ENCODE data around the gene FIP1L1.
"Not testable (repeated sequence)": the region's sequence is repeated elsewhere in the genome, so short reads cannot be mapped to it uniquely, and the experiment has no call there.

FIP1L1 gene

GRCh38 chr4:53365121-53365485 is 12.3 kb upstream of the FIP1L1 start:
- peak overlapping the region; percentile 69 for H3K4me3 ChIP-seq
- in situ Hi-C loops (cut with MboI; ENCODE audit: low sequenced_read_pairs) = loop anchor here (25.0 kb wide), 1 partner anchor 872 kb away; the partner anchor contains the start of gene PDGFRA
- no peaks in the 10 kb centered on the region for H3K9me3 ChIP-seq
- H3K27me3 ChIP-seq (ENCODE audit: low read depth) = peaks cover 13% of the 10 kb centered on the region
- peak in 1 of 2 experiments; percentile 48 for DNase-seq (ENCODE audit: low spot score in 2 of 2)
- H3K36me3 ChIP-seq (replicated peaks) = no peaks in the 10 kb centered on the region; the same call in 1 of the 2 replicates
- H3K4me1 ChIP-seq = peaks cover 8% of the 10 kb centered on the region

- Histone ChIP-seq H3K4me3 (peak within 1 kb of the TSS; percentile 69), H3K4me1 (peaks cover 8% of the 10 kb centered on the region), H3K36me3 (replicated peaks) (no peaks in the 10 kb centered on the region; the same call in 1 of the 2 replicates), H3K9me3 (no peaks in the 10 kb centered on the region), H3K27me3 (ENCODE audit: low read depth) (peaks cover 13% of the 10 kb centered on the region)
- in situ Hi-C loops (cut with MboI; ENCODE audit: low sequenced_read_pairs) = loop anchor here (25.0 kb wide), 1 partner anchor 872 kb away; the partner anchor contains the start of gene PDGFRA
- DNase-seq (ENCODE audit: low spot score in 2 of 2) = peak; percentile 95 to 97
Measured at GRCh38 chr4:53365486-53366300, 11.7 kb upstream of the FIP1L1 start, which contains the start of gene SCFD2. SCFD2 (minus strand) TSS chr4:53366061.

- no peak for DNase-seq (ENCODE audit: low spot score in 2 of 2)
- in situ Hi-C loops (cut with MboI; ENCODE audit: low sequenced_read_pairs) = loop anchor here (25.0 kb wide), 1 partner anchor 871 kb away; the partner anchor contains the start of gene PDGFRA
Measured at GRCh38 chr4:53366301-53366716, 11.1 kb upstream of the FIP1L1 start.

GRCh38 chr4:53367721-53368120 is 9.7 kb upstream of the FIP1L1 start:
- no peaks in the 10 kb centered on the region for H3K9me3 ChIP-seq
- H3K36me3 ChIP-seq (replicated peaks) = no peaks in the 10 kb centered on the region; the same call in 1 of the 2 replicates
- in situ Hi-C loops (cut with MboI; ENCODE audit: low sequenced_read_pairs) = loop anchor here (25.0 kb wide), 1 partner anchor 870 kb away; the partner anchor contains the start of gene PDGFRA
- peaks cover 6% of the 10 kb centered on the region for H3K4me1 ChIP-seq
- no peak for DNase-seq (ENCODE audit: low spot score in 2 of 2)
- H3K27me3 ChIP-seq (ENCODE audit: low read depth) = peaks cover 13% of the 10 kb centered on the region
- no peak overlapping the region for H3K4me3 ChIP-seq

More at GRCh38 chr4:53366301-53366716, 11.1 kb upstream of the FIP1L1 start:
- H3K4me3 ChIP-seq = peak overlapping the region; percentile 69
- H3K36me3 ChIP-seq (replicated peaks) = no peaks in the 10 kb centered on the region; the same call in 1 of the 2 replicates
- H3K4me1 ChIP-seq = peaks cover 8% of the 10 kb centered on the region
- H3K27me3 ChIP-seq (ENCODE audit: low read depth) = peaks cover 13% of the 10 kb centered on the region
- H3K9me3 ChIP-seq = no peaks in the 10 kb centered on the region

- H3K9me3 ChIP-seq = no peaks in the 10 kb centered on the region
- no peak overlapping the region for H3K4me3 ChIP-seq
- no peaks in the 10 kb centered on the region for H3K36me3 ChIP-seq (replicated peaks)
- in situ Hi-C loops (cut with MboI; ENCODE audit: low sequenced_read_pairs) = loop anchor here (25.0 kb wide), 1 partner anchor 866 kb away; the partner anchor contains the start of gene PDGFRA
- H3K4me1 ChIP-seq = peaks cover 3% of the 10 kb centered on the region
- H3K27me3 ChIP-seq (ENCODE audit: low read depth) = peaks cover 13% of the 10 kb centered on the region
- no peak for DNase-seq (ENCODE audit: low spot score in 2 of 2)
Measured at GRCh38 chr4:53371049-53371448, 6.4 kb upstream of the FIP1L1 start.

- Histone ChIP-seq H3K9me3 (no peaks in the 10 kb centered on the region), H3K4me1 (peaks cover 2% of the 10 kb centered on the region), H3K36me3 (replicated peaks) (no peaks in the 10 kb centered on the region), H3K27me3 (ENCODE audit: low read depth) (peaks cover 13% of the 10 kb centered on the region), H3K4me3 (no peak overlapping the region)
- in situ Hi-C loops (cut with MboI; ENCODE audit: low sequenced_read_pairs) = loop anchor here (25.0 kb wide), 1 partner anchor 865 kb away; the partner anchor contains the start of gene PDGFRA
- no peak for DNase-seq (ENCODE audit: low spot score in 2 of 2)
Measured at GRCh38 chr4:53371843-53372521, 5.5 kb upstream of the FIP1L1 start.

- H3K4me1 ChIP-seq = peaks cover 8% of the 10 kb centered on the region
- peaks cover 9% of the 10 kb centered on the region for H3K36me3 ChIP-seq (replicated peaks)
- no peak for DNase-seq (ENCODE audit: low spot score in 2 of 2)
- no peaks in the 10 kb centered on the region for H3K27me3 ChIP-seq (ENCODE audit: low read depth)
- H3K4me3 ChIP-seq = no peak overlapping the region
- no peaks in the 10 kb centered on the region for H3K9me3 ChIP-seq
- in situ Hi-C loops (cut with MboI; ENCODE audit: low sequenced_read_pairs) = loop anchor here (25.0 kb wide), 1 partner anchor 862 kb away; the partner anchor contains the start of gene PDGFRA
Measured at GRCh38 chr4:53374777-53375258, 2.6 kb upstream of the FIP1L1 start.

- peak overlapping the region; percentile 97 for H3K4me3 ChIP-seq
- peaks cover 9% of the 10 kb centered on the region for H3K4me1 ChIP-seq
- no peaks in the 10 kb centered on the region for H3K9me3 ChIP-seq
- H3K27me3 ChIP-seq (ENCODE audit: low read depth) = no peaks in the 10 kb centered on the region
- no peak for DNase-seq (ENCODE audit: low spot score in 2 of 2)
- in situ Hi-C loops (cut with MboI; ENCODE audit: low sequenced_read_pairs) = no loop called here
- H3K36me3 ChIP-seq (replicated peaks) = peaks cover 20% of the 10 kb centered on the region
Measured at GRCh38 chr4:53376900-53377299, 541 bp upstream of the FIP1L1 start.

- peak overlapping the region; percentile 97 for H3K4me3 ChIP-seq
- peaks cover 30% of the 10 kb centered on the region for H3K36me3 ChIP-seq (replicated peaks)
- peaks cover 9% of the 10 kb centered on the region for H3K4me1 ChIP-seq
- no peak for DNase-seq (ENCODE audit: low spot score in 2 of 2)
- in situ Hi-C loops (cut with MboI; ENCODE audit: low sequenced_read_pairs) = no loop called here
- H3K9me3 ChIP-seq = no peaks in the 10 kb centered on the region
- no peaks in the 10 kb centered on the region for H3K27me3 ChIP-seq (ENCODE audit: low read depth)
Measured at GRCh38 chr4:53378171-53378482, 686 bp downstream of the FIP1L1 start.

- Histone ChIP-seq H3K4me3 (no peak overlapping the region; the same call in 1 of the 2 replicates), H3K36me3 (replicated peaks) (peaks cover 45% of the 10 kb centered on the region), H3K27me3 (ENCODE audit: low read depth) (no peaks in the 10 kb centered on the region), H3K4me1 (peaks cover 9% of the 10 kb centered on the region), H3K9me3 (no peaks in the 10 kb centered on the region)
- in situ Hi-C loops (cut with MboI; ENCODE audit: low sequenced_read_pairs) = no loop called here
- no peak for DNase-seq (ENCODE audit: low spot score in 2 of 2)
Measured at GRCh38 chr4:53380221-53380620, 2.8 kb downstream of the FIP1L1 start.

- H3K4me3 ChIP-seq; H3K36me3 ChIP-seq (replicated peaks); H3K9me3 ChIP-seq; H3K4me1 ChIP-seq; DNase-seq (ENCODE audit: low spot score in 2 of 2); H3K27me3 ChIP-seq (ENCODE audit: low read depth); in situ Hi-C loops (cut with MboI; ENCODE audit: low sequenced_read_pairs): not testable (repeated sequence)
Measured at GRCh38 chr4:53409479-53409878, 32.0 kb downstream of the FIP1L1 start.

- in situ Hi-C loops (cut with MboI; ENCODE audit: low sequenced_read_pairs) = no loop called here
- Histone ChIP-seq H3K4me3 (no peak overlapping the region), H3K4me1 (no peaks in the 10 kb centered on the region), H3K9me3 (no peaks in the 10 kb centered on the region), H3K27me3 (ENCODE audit: low read depth) (no peaks in the 10 kb centered on the region), H3K36me3 (replicated peaks) (peaks cover 5% of the 10 kb centered on the region)
- DNase-seq (ENCODE audit: low spot score in 2 of 2) = no peak
Measured at GRCh38 chr4:53419208-53419607, 41.8 kb downstream of the FIP1L1 start.

GRCh38 chr4:53421791-53422190 is 44.4 kb downstream of the FIP1L1 start:
- Histone ChIP-seq H3K4me1 (no peaks in the 10 kb centered on the region), H3K9me3 (no peaks in the 10 kb centered on the region), H3K4me3 (no peak overlapping the region), H3K36me3 (replicated peaks) (peaks cover 5% of the 10 kb centered on the region), H3K27me3 (ENCODE audit: low read depth) (no peaks in the 10 kb centered on the region)
- in situ Hi-C loops (cut with MboI; ENCODE audit: low sequenced_read_pairs) = no loop called here
- no peak for DNase-seq (ENCODE audit: low spot score in 2 of 2)
